Astrocyte (in vitro differentiated cells and primary cell): ENCODE measurements around the gene ADAMTS12.

Source experiments
- CTCF ChIP-seq: IDR thresholded peaks from 2 replicates; pipeline ENCODE4 v1.5.1; 2011; ENCODE audit warnings: low read depth, mild to moderate bottlenecking, inconsistent platforms, low read length, moderate library complexity; ENCODE audit not compliant: insufficient read depth
- EZH2 ChIP-seq: IDR thresholded peaks from 2 replicates; pipeline ENCODE4 v1.6.1; 2012; ENCODE audit warnings: mild to moderate bottlenecking, low read length, inconsistent platforms; ENCODE audit not compliant: insufficient read depth

- TF ChIP-seq CTCF, result no peak
- no peak for TF ChIP-seq EZH2
Measured at GRCh38 chr5:33735072-33735471, 156.7 kb downstream of the ADAMTS12 start.
